H9 (cell line): Measurements from ENCODE around the gene GLOD4. TPM values are rescaled to one million over a fixed set of nuclear protein-coding genes. Genes with fewer than 3 reads are reported as not detected.
A peak's percentile ranks its signal among the peaks of the same experiment; 100 is the strongest.

ENCODE experiments used
- DNase-seq: peaks from one replicate; pipeline ENCODE4 v3.0.0-alpha.2; 2017
- H2AFZ ChIP-seq: one replicate; pipeline ENCODE4 v1.6.1; 2013; ENCODE audit warnings: mild to moderate bottlenecking, low read length, control low read depth, moderate library complexity
- H2AK5ac ChIP-seq: 2 replicates; pipeline ENCODE4 v1.6.1; 2013; ENCODE audit warnings: low read length, control low read depth, mixed read lengths; ENCODE audit not compliant: insufficient read length
- H2BK120ac ChIP-seq: one replicate; pipeline ENCODE4 v1.6.1; 2013; ENCODE audit warnings: low read depth, mild to moderate bottlenecking, low read length, control low read depth, inconsistent platforms; ENCODE audit not compliant: poor library complexity, severe bottlenecking
- H2BK12ac ChIP-seq: 2 replicates; pipeline ENCODE4 v1.6.1; 2013; ENCODE audit warnings: low read length, control low read depth, mixed read lengths, low read depth; ENCODE audit not compliant: insufficient read length
- H2BK15ac ChIP-seq: 2 replicates; pipeline ENCODE4 v1.6.1; 2013; ENCODE audit warnings: low read depth, low read length, control low read depth
- H2BK20ac ChIP-seq: one replicate; pipeline ENCODE4 v1.6.1; 2013; ENCODE audit warnings: low read depth, mild to moderate bottlenecking, low read length, control low read depth, inconsistent platforms; ENCODE audit not compliant: poor library complexity, severe bottlenecking
- H2BK5ac ChIP-seq: 2 replicates; pipeline ENCODE4 v1.6.1; 2013; ENCODE audit warnings: low read length, control low read depth, mixed read lengths; ENCODE audit not compliant: insufficient read length
- H3K14ac ChIP-seq: 2 replicates; pipeline ENCODE4 v1.6.1; 2013; ENCODE audit warnings: low read length, control low read depth; ENCODE audit not compliant: insufficient read depth
- H3K18ac ChIP-seq: 2 replicates; pipeline ENCODE4 v1.6.1; 2013; ENCODE audit warnings: low read depth, mild to moderate bottlenecking, mixed read lengths, low read length, control low read depth; ENCODE audit not compliant: insufficient read length
- H3K23ac ChIP-seq: 2 replicates; pipeline ENCODE4 v1.6.1; 2013; ENCODE audit warnings: low read length, control low read depth, mixed read lengths, low read depth; ENCODE audit not compliant: insufficient read length
- H3K23me2 ChIP-seq: 2 replicates; pipeline ENCODE4 v1.6.1; 2013; ENCODE audit warnings: low read depth, mild to moderate bottlenecking, mixed read lengths, low read length, control low read depth; ENCODE audit not compliant: insufficient read length, poor library complexity, severe bottlenecking
- H3K27ac ChIP-seq: 2 replicates; pipeline ENCODE4 v1.5.1; 2013; ENCODE audit warnings: low read length, control low read depth, mixed read lengths, low read depth; ENCODE audit not compliant: insufficient read length
- H3K27me3 ChIP-seq: 2 replicates; pipeline ENCODE4 v1.6.1; 2013; ENCODE audit warnings: low read length, control low read depth, inconsistent platforms; ENCODE audit not compliant: insufficient read depth
- H3K4ac ChIP-seq: 2 replicates; pipeline ENCODE4 v1.6.1; 2013; ENCODE audit warnings: low read depth, mild to moderate bottlenecking, control low read depth, inconsistent platforms, low read length, moderate library complexity
- H3K4me1 ChIP-seq: 2 replicates; pipeline ENCODE4 v1.6.1; 2013; ENCODE audit warnings: low read length, control low read depth, inconsistent platforms; ENCODE audit not compliant: insufficient read depth
- H3K4me2 ChIP-seq: 2 replicates; pipeline ENCODE4 v1.6.1; 2013; ENCODE audit warnings: low read length, control low read depth, mixed read lengths; ENCODE audit not compliant: insufficient read length, insufficient read depth
- H3K56ac ChIP-seq: 2 replicates; pipeline ENCODE4 v1.6.1; 2013; ENCODE audit warnings: low read depth, mild to moderate bottlenecking, mixed read lengths, low read length, control low read depth; ENCODE audit not compliant: insufficient read length
- H3K79me1 ChIP-seq: 2 replicates; pipeline ENCODE4 v1.6.1; 2013; ENCODE audit warnings: low read depth, mild to moderate bottlenecking, moderate library complexity, low read length, control low read depth, inconsistent platforms; ENCODE audit not compliant: insufficient read depth, poor library complexity, severe bottlenecking
- H3K79me2 ChIP-seq: 2 replicates; pipeline ENCODE4 v1.6.1; 2013; ENCODE audit warnings: low read length, control low read depth, inconsistent platforms; ENCODE audit not compliant: insufficient read depth
- H3K9ac ChIP-seq: 2 replicates; pipeline ENCODE4 v1.6.1; 2013; ENCODE audit warnings: low read length, control low read depth, mixed read lengths; ENCODE audit not compliant: insufficient read length; ENCODE audit errors: extremely low read depth
- H3K9me3 ChIP-seq: one replicate; pipeline ENCODE4 v1.6.1; 2013; ENCODE audit warnings: low read depth, low read length, inconsistent platforms; ENCODE audit not compliant: control insufficient read depth
- H3T11ph ChIP-seq: one replicate; pipeline ENCODE4 v1.6.1; 2013; ENCODE audit warnings: mild to moderate bottlenecking, low read length, control low read depth, inconsistent platforms
- H4K20me1 ChIP-seq: one replicate; pipeline ENCODE4 v1.6.1; 2013; ENCODE audit not compliant: control insufficient read depth, insufficient read length, insufficient read depth
- H4K5ac ChIP-seq: 2 replicates; pipeline ENCODE4 v1.6.1; 2013; ENCODE audit warnings: low read depth, mild to moderate bottlenecking, mixed read lengths, low read length, control low read depth; ENCODE audit not compliant: insufficient read length
- H4K8ac ChIP-seq: replicated peaks from 2 replicates; pipeline ENCODE4 v1.6.1; 2013; ENCODE audit warnings: low read length, control low read depth, mixed read lengths, low read depth; ENCODE audit not compliant: insufficient read length
- H4K91ac ChIP-seq: 2 replicates; pipeline ENCODE4 v1.6.1; 2013; ENCODE audit warnings: low read depth, mild to moderate bottlenecking, moderate library complexity, mixed read lengths, low read length, control low read depth; ENCODE audit not compliant: insufficient read length
- H3K27ac Mint-ChIP-seq, 3 experiments: 2 replicates in 2 of 3; 3 replicates in 1 of 3; pipeline ENCODE4 v1.8.0; 2020 to 2021; ENCODE audit warnings: mixed read lengths in 3 of 3, mild to moderate bottlenecking in 1 of 3, moderate library complexity in 1 of 3
- H3K27me3 Mint-ChIP-seq: 2 replicates; pipeline ENCODE4 v1.8.0; 2021; ENCODE audit warnings: low read depth, mild to moderate bottlenecking, moderate library complexity, mixed read lengths
- H3K36me3 Mint-ChIP-seq, 3 experiments: 2 replicates in 2 of 3; 3 replicates in 1 of 3; pipeline ENCODE4 v1.8.0; 2020 to 2021; ENCODE audit warnings: low read depth in 3 of 3, mixed read lengths in 3 of 3; ENCODE audit not compliant: insufficient read depth in 1 of 3
- H3K4me1 Mint-ChIP-seq, 2 experiments: 2 replicates each; pipeline ENCODE4 v1.8.0; 2020; ENCODE audit warnings: mixed read lengths in 2 of 2
- H3K4me3 Mint-ChIP-seq, 2 experiments: 2 replicates in 1 of 2; 3 replicates in 1 of 2; pipeline ENCODE4 v1.8.0; 2020 to 2021; ENCODE audit warnings: mild to moderate bottlenecking in 2 of 2, mixed read lengths in 2 of 2, moderate library complexity in 1 of 2
- H3K9me3 Mint-ChIP-seq, 2 experiments: 2 replicates in 1 of 2; 3 replicates in 1 of 2; pipeline ENCODE4 v1.8.0; 2020; ENCODE audit warnings: mild to moderate bottlenecking in 2 of 2, mixed read lengths in 2 of 2, moderate library complexity in 1 of 2
- CTCF ChIP-seq: fragments of 200-600 bp; sonication (generic); conservative IDR thresholded peaks from 3 replicates; pipeline ENCODE4 v1.8.0; 2021; ENCODE audit warnings: antibody characterized with exemption, mild to moderate bottlenecking
- WGBS: extraction: QIAGEN DNeasy Blood & Tissue Kit; methylation state at CpG from one replicate; pipeline ENCODE4 v1.1.7; 2013; ENCODE audit warnings: missing lambda C conversion rate, low lambda C conversion rate, mixed read lengths; ENCODE audit not compliant: insufficient read length; ENCODE audit errors: extremely low coverage; 5-methylcytosine and 5-hydroxymethylcytosine counted together
- long read RNA-seq: library from polyadenylated mRNA; unstranded; transcript quantifications from one replicate; pipeline ENCODE4 v2.0.0, GENCODE V29; 2020
- total RNA-seq: library from RNA; stranded (reverse); gene quantifications from 2 replicates; pipeline ENCODE4 v1.2.1, GENCODE V29; 2021

GLOD4 gene
- 99.8 and 106 TPM in 2 replicates for total RNA-seq
- long read RNA-seq, transcript GLOD4-202 (9 exons, 2,059 nt): major isoform, 462 of 508 reads
- long read RNA-seq, partial matches to known transcripts: 10 of 508 reads
- long read RNA-seq, other reads (novel, unspliced or antisense): 31 of 508 reads

DNA sequence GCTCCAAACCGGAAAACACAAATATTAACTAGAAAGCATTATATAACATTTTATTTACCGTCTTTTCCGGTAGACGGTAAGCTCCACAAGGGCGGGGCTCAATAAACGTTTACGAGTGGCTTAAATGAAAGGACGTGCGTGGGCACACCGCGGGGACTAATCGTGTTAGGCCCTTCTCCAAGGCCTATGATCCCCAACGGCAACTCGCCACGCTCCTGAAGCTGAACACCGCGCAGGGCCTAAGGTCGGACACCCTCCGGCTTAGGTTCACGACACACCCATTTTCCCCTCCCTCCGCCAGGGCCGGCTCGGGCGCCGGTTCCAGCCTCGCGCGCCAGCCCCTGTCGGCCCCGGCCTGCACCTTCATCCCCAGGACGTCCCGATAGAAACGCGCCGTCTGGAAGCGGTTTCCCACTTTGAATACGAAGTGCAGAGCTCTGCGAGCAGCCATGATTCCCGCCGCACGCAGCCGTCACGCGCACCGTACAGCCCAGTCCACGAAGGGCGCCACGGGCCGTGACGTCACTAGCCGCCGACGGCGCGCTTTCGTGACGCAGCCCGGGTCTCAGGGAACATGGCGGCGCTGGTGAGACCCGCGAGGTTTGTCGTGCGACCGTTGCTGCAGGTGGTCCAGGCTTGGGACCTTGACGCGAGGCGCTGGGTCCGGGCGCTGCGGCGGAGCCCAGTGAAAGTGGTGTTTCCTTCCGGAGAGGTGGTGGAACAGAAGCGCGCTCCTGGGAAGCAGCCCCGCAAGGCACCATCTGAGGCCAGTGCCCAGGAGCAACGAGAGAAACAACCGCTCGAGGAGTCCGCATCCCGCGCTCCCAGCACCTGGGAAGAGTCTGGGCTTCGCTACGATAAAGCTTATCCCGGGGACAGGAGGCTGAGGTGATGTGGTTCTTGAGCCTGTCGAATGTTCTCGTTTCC is at the start of gene GLOD4, which contains the start of gene MRM3:
Gene GLOD4, minus strand, starts transcription at position 476 of the 927 bp plus-strand sequence. Its CDS starts 25 bp downstream, at position 451.
Gene MRM3, plus strand, starts transcription at position 549 of the 927 bp plus-strand sequence. Its CDS starts 26 bp downstream, at position 575.
- H3K23me2 ChIP-seq: peaks cover 13% of the 10 kb centered on the region
- peak within 1 kb of the TSS; percentile 74 for H4K5ac ChIP-seq
- H3K14ac ChIP-seq: peak within 1 kb of the TSS; percentile 98
- no peaks in the 10 kb centered on the region for H4K20me1 ChIP-seq
- no peak within 1 kb of the TSS for H3K56ac ChIP-seq
- H3K4me2 ChIP-seq: peak within 1 kb of the TSS; percentile 74
- no peak within 1 kb of the TSS for H3K4ac ChIP-seq
- no peak within 1 kb of the TSS for H3K23ac ChIP-seq
- no peak within 1 kb of the TSS for H4K91ac ChIP-seq
- peaks cover 12% of the 10 kb centered on the region for H3K79me1 ChIP-seq
- no peak within 1 kb of the TSS for H3T11ph ChIP-seq
- H3K27ac ChIP-seq: peak within 1 kb of the TSS; percentile 13
- H2AFZ ChIP-seq: no peak within 1 kb of the TSS
- H3K36me3 Mint-ChIP-seq: peaks cover 11 to 44% (median 36%) of the 10 kb centered on the region in 3 experiments
- no peak within 1 kb of the TSS for H2BK12ac ChIP-seq
- WGBS: no CpG with 5 or more reads among the region's 87 CpGs
- no peak within 1 kb of the TSS for H2BK120ac ChIP-seq
- H3K79me2 ChIP-seq: peaks cover 18% of the 10 kb centered on the region; the same call in 1 of the 2 replicates
- peak within 1 kb of the TSS; percentile 18 for H2BK5ac ChIP-seq
- peaks cover 2% of the 10 kb centered on the region for H3K4me1 ChIP-seq
- peaks cover 12 to 22% of the 10 kb centered on the region in 2 experiments for H3K4me1 Mint-ChIP-seq
- peak within 1 kb of the TSS; percentile 97 for H3K9ac ChIP-seq
- H2AK5ac ChIP-seq: no peak within 1 kb of the TSS
- H3K27me3 ChIP-seq: no peaks in the 10 kb centered on the region
- H4K8ac ChIP-seq: no peak within 1 kb of the TSS
- H2BK15ac ChIP-seq: no peak within 1 kb of the TSS
- peak within 1 kb of the TSS; percentile 95 for H3K18ac ChIP-seq
- DNase-seq: peak; percentile 92
- TF ChIP-seq CTCF: peak; percentile 56
- peak within 1 kb of the TSS; percentile 97 to 98 for H3K4me3 Mint-ChIP-seq
- no peak within 1 kb of the TSS for H2BK20ac ChIP-seq
- H3K27ac Mint-ChIP-seq: peak within 1 kb of the TSS; percentile 98 to 99 (median 98)
- no peaks in the 10 kb centered on the region for H3K9me3 ChIP-seq
- H3K27me3 Mint-ChIP-seq: no peaks in the 10 kb centered on the region
- no peaks in the 10 kb centered on the region; a peak in 1 of 5 replicates for H3K9me3 Mint-ChIP-seq
